HEK293T (cell line): ENCODE measurements around the gene SPTBN5.

ENCODE experiments used
- CTCF ChIA-PET: fragments of 350-600 bp; formaldehyde crosslinking; extraction: SDS; loops from one replicate; lab custom pipeline; 2021; ENCODE audit warnings: antibody characterized with exemption, inconsistent platforms; lab: Yijun Ruan, JAX
- POLR2A ChIA-PET: fragments of 350-600 bp; formaldehyde crosslinking; extraction: SDS; loops from one replicate; lab custom pipeline; 2020; ENCODE audit warnings: antibody characterized with exemption, inconsistent platforms; lab: Yijun Ruan, JAX
- DNase-seq: peaks from one replicate; pipeline ENCODE4 v3.0.0; 2012; ENCODE audit warnings: mixed read lengths; ENCODE audit errors: extremely low spot score
- ARNT ChIP-seq: fragments of 450-650 bp; IDR thresholded peaks from 2 replicates; pipeline ENCODE4 v1.6.1; 2017; ENCODE audit warnings: mild to moderate bottlenecking
- BHLHE40 ChIP-seq: fragments of 450-650 bp; IDR thresholded peaks from 2 replicates; pipeline ENCODE4 v1.6.1; 2016; ENCODE audit warnings: mild to moderate bottlenecking, moderate library complexity, borderline replicate concordance
- CTBP1 ChIP-seq: fragments of 450-650 bp; IDR thresholded peaks from 2 replicates; pipeline ENCODE4 v1.6.1; 2016; ENCODE audit warnings: borderline replicate concordance
- ELF4 ChIP-seq: fragments of 450-650 bp; IDR thresholded peaks from 2 replicates; pipeline ENCODE4 v1.6.1; 2017; ENCODE audit warnings: antibody characterized with exemption
- FOXA1 ChIP-seq: fragments of 450-650 bp; IDR thresholded peaks from 2 replicates; pipeline ENCODE4 v1.6.1; 2016; ENCODE audit warnings: mild to moderate bottlenecking
- FOXK2 ChIP-seq: fragments of 450-650 bp; IDR thresholded peaks from 2 replicates; pipeline ENCODE4 v1.6.1; 2016; ENCODE audit warnings: mild to moderate bottlenecking
- FOXM1 ChIP-seq: fragments of 450-650 bp; IDR thresholded peaks from 2 replicates; pipeline ENCODE4 v1.6.1; 2017; ENCODE audit warnings: mild to moderate bottlenecking, borderline replicate concordance
- HDGF ChIP-seq: fragments of 450-650 bp; IDR thresholded peaks from 2 replicates; pipeline ENCODE4 v1.6.1; 2017; ENCODE audit warnings: antibody characterized with exemption, borderline replicate concordance
- L3MBTL2 ChIP-seq: fragments of 450-650 bp; conservative IDR thresholded peaks from 2 replicates; pipeline ENCODE4 v1.6.1; 2016; ENCODE audit warnings: mild to moderate bottlenecking
- LEF1 ChIP-seq: fragments of 450-650 bp; IDR thresholded peaks from 2 replicates; pipeline ENCODE4 v1.6.1; 2017; ENCODE audit warnings: mild to moderate bottlenecking, borderline replicate concordance
- NFRKB ChIP-seq: fragments of 450-650 bp; IDR thresholded peaks from 2 replicates; pipeline ENCODE4 v1.6.1; 2016; ENCODE audit warnings: mild to moderate bottlenecking, moderate library complexity
- PKNOX1 ChIP-seq: fragments of 450-650 bp; IDR thresholded peaks from 2 replicates; pipeline ENCODE4 v1.6.1; 2016
- SP1 ChIP-seq: fragments of 450-650 bp; IDR thresholded peaks from 2 replicates; pipeline ENCODE4 v1.6.1; 2017
- SUZ12 ChIP-seq: fragments of 450-650 bp; IDR thresholded peaks from 2 replicates; pipeline ENCODE4 v1.6.1; 2016; ENCODE audit warnings: mild to moderate bottlenecking
- TARDBP ChIP-seq: fragments of 450-650 bp; IDR thresholded peaks from 2 replicates; pipeline ENCODE4 v1.6.1; 2016
- ZNF384 ChIP-seq: fragments of 450-650 bp; IDR thresholded peaks from 2 replicates; pipeline ENCODE4 v1.6.1; 2016

The SPTBN5 gene

GRCh38 chr15:41927536-41927935, 33.7 kb upstream of the SPTBN5 start:
- POLR2A ChIA-PET = interaction anchor here (0.6 to 1.0 kb wide), 2 partner anchors 26 to 45 kb away, joined by 3 read pairs; partner anchors contain the start of gene EHD4
- no peak for DNase-seq
- TF ChIP-seq SP1 = no peak
- TF ChIP-seq SUZ12 = no peak
- TF ChIP-seq NFRKB = no peak
- no peak for TF ChIP-seq FOXA1
- TF ChIP-seq L3MBTL2 = no peak
- TF ChIP-seq ARNT = no peak
- TF ChIP-seq CTBP1 = no peak
- TF ChIP-seq ZNF384 = no peak
- TF ChIP-seq ELF4 = no peak
- no peak for TF ChIP-seq FOXK2
- TF ChIP-seq TARDBP = no peak
- no peak for TF ChIP-seq LEF1
- no peak for TF ChIP-seq PKNOX1
- no peak for TF ChIP-seq HDGF
- CTCF ChIA-PET = no interaction called here

GRCh38 chr15:41926185-41927056, 32.6 kb upstream of the SPTBN5 start:
- TF ChIP-seq L3MBTL2 (no peak), ZNF384 (no peak), SP1 (no peak), BHLHE40 (no peak), NFRKB (no peak), FOXK2 (no peak), CTBP1 (no peak), HDGF (no peak), ELF4 (no peak), SUZ12 (no peak), FOXA1 (no peak), LEF1 (no peak), ARNT (no peak), PKNOX1 (no peak), FOXM1 (no peak), TARDBP (no peak)
- ChIA-PET POLR2A (no interaction called here), CTCF (no interaction called here)
- DNase-seq = no peak

GRCh38 chr15:41925086-41925608, 31.3 kb upstream of the SPTBN5 start:
- ChIA-PET CTCF (no interaction called here), POLR2A (no interaction called here)
- DNase-seq = no peak
- no peak for TF ChIP-seq LEF1

GRCh38 chr15:41923401-41923997, 29.6 kb upstream of the SPTBN5 start:
- TF ChIP-seq SP1 (no peak), BHLHE40 (no peak), SUZ12 (no peak), HDGF (no peak), CTBP1 (no peak), FOXK2 (no peak), FOXM1 (no peak), ELF4 (no peak), LEF1 (no peak), TARDBP (no peak), ZNF384 (no peak), PKNOX1 (no peak)
- DNase-seq = no peak
- POLR2A ChIA-PET = no interaction called here
- CTCF ChIA-PET = interaction anchor here (0.6 kb wide), 1 partner anchor 366 kb away, joined by 3 read pairs; no protein-coding TSS in a partner anchor

GRCh38 chr15:41922353-41922752, 28.5 kb upstream of the SPTBN5 start:
- DNase-seq = no peak
- TF ChIP-seq SUZ12 = no peak
- no peak for TF ChIP-seq FOXA1
- TF ChIP-seq LEF1 = no peak
- TF ChIP-seq ZNF384 = no peak
- TF ChIP-seq BHLHE40 = no peak
- TF ChIP-seq SP1 = no peak
- TF ChIP-seq PKNOX1 = no peak
- TF ChIP-seq ELF4 = no peak
- TF ChIP-seq FOXM1 = no peak
- TF ChIP-seq ARNT = no peak
- TF ChIP-seq FOXK2 = no peak
- TF ChIP-seq HDGF = no peak
- TF ChIP-seq CTBP1 = no peak
- no peak for TF ChIP-seq L3MBTL2
- TF ChIP-seq NFRKB = no peak
- no peak for TF ChIP-seq TARDBP
- CTCF ChIA-PET = interaction anchor here (0.7 kb wide), 1 partner anchor 215 kb away, joined by 3 read pairs; no protein-coding TSS in a partner anchor
- POLR2A ChIA-PET = no interaction called here
